Adrenal gland (tissue), 12 donors: ENCODE data around the gene TRIO. TPM values are rescaled to one million over a fixed set of nuclear protein-coding genes. Genes with fewer than 3 reads are reported as not detected.
A peak's percentile ranks its signal among the peaks of the same experiment; 100 is the strongest.

Experiments
- DNase-seq, 7 donors: peaks; one replicate each; pipeline ENCODE4 v3.0.0-alpha.2; 2019 to 2020
- H3K27ac ChIP-seq, 5 donors: fragments of 200-600 bp; sonication (generic) in 4 of 5; 1 replicate in 3 of 5; 2 replicates in 2 of 5; pipeline versions ENCODE4 v1.5.1 to v1.8.0; 2016 to 2020; ENCODE audit warnings: mild to moderate bottlenecking in 1 of 5
- H3K27me3 ChIP-seq: fragments of 200-600 bp; 2 replicates; pipeline ENCODE4 v1.8.0; 2021
- H3K36me3 ChIP-seq, 2 donors: fragments of 200-600 bp; replicated peaks in 1 of 2; 1 replicate in 1 of 2; 2 replicates in 1 of 2; pipeline versions ENCODE4 v1.5.1 to v1.8.0; 2018 to 2022
- H3K4me1 ChIP-seq, 2 donors: fragments of 200-600 bp; replicated peaks in 1 of 2; 1 replicate in 1 of 2; 2 replicates in 1 of 2; pipeline versions ENCODE4 v1.5.1 to v1.8.0; 2018 to 2021
- H3K4me3 ChIP-seq, 4 donors: fragments of 200-600 bp; sonication (generic) in 3 of 4; one replicate each; pipeline ENCODE4 v1.5.1; 2016 to 2018
- H3K9me3 ChIP-seq, 3 donors: fragments of 200-600 bp; sonication (generic) in 1 of 3; replicated peaks in 1 of 3; 1 replicate in 2 of 3; 2 replicates in 1 of 3; pipeline versions ENCODE4 v1.5.1 to v1.8.0; 2016 to 2021
- CTCF ChIP-seq, 6 experiments: fragments of 450-650 bp in 4 of 6; fragments of 200-600 bp in 2 of 6; sonication (generic) in 1 of 6; IDR thresholded peaks; 1 replicate in 5 of 6; 2 replicates in 1 of 6; pipeline versions ENCODE4 v1.5.1 to v1.8.0; 2016 to 2021; ENCODE audit warnings: antibody characterized with exemption in 6 of 6, mild to moderate bottlenecking in 2 of 6, moderate library complexity in 1 of 6
- POLR2A ChIP-seq, 2 donors: fragments of 450-650 bp; IDR thresholded peaks; one replicate each; pipeline ENCODE4 v1.6.1; 2017; ENCODE audit warnings: antibody characterized with exemption in 2 of 2, mild to moderate bottlenecking in 2 of 2, moderate library complexity in 1 of 2
- WGBS, 4 donors: extraction: QIAGEN DNeasy Blood & Tissue Kit in 2 of 4; methylation state at CpG; one replicate each; pipeline versions ENCODE4 v1.1.5 to v1.1.7; 2013 to 2017; 5-methylcytosine and 5-hydroxymethylcytosine counted together
- intact Hi-C, 2 donors: fragments of 100-400 bp; cut with DNase I; formaldehyde crosslinking; loops; one replicate each; pipeline versions ENCODE4 v1.14.1 to v1.15.0; 2022 to 2023
- polyA plus RNA-seq, 3 donors: library from polyadenylated mRNA; stranded (reverse); fragments of 200-250 nt in 2 of 3; fragments of 350-450 nt in 1 of 3; fragmentation: Illumina TruSeq in 1 of 3; extraction: RNeasy Lipid Tissue Mini Kit (QIAGEN cat#74804) in 1 of 3; gene quantifications; one replicate each; pipeline ENCODE4 v1.2.3, GENCODE V29; 2013 to 2014
- total RNA-seq, 9 donors: library from RNA; depleted of rRNA in 4 of 9; stranded (reverse); fragments of >200 nt in 4 of 9; fragments of 120-200 nt in 1 of 9; fragmentation: NEBNext Ultra II Directional in 1 of 9; extraction: Animal tissue kit (Norgen Biotek cat#: 25700) in 1 of 9; gene quantifications; one replicate each; pipeline versions ENCODE4 v1.1.0 to v1.2.4, GENCODE V29; 2013 to 2023
- donor health status: healthy with polysubstance abuse.
- donor health status: Bipolar disorder and iron deficiency.
- donor health status: DM: yes; HTN: yes; CAD: no.
- donor health status: DM: no; HTN: no; CAD: no.
- donor health status: DM: no; HTN: no; CAD: no.
- donor health status: DM: yes; HTN: yes; CAD: no.

TRIO gene
- total and polyA plus RNA-seq, 12 donors, result 27.3 to 109 (median 72.4) TPM

DNA sequence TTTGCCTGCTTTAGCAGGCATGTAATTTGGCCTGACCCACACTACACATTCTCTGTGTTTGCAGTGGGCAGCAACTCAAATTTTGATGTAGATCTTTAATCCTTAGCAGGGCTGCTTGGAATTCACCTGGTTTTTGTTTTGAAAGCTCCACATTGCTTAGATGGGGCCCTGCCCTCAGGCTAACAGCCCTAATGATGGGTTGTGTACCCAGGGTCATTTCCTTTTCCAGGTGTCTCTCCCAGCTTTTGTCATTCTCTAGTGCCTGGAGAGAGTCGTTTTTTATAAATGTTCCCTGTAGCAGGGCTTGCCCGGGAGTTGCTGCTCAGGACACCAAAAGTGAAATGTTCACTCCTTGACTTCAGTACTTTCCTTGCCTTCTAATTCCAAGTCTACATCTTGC lies 126.3 kb downstream of the TRIO start:
- WGBS, 4 donors, result 66 to 77% (median 69%) methylated on average over 2 of the region's 2 CpGs
- no peak overlapping the region for H3K4me3 ChIP-seq

GRCh38 chr5:14270209-14270702 lies 127.1 kb downstream of the TRIO start:
- intact Hi-C loops, result loop anchor here in 1 of 2 donors (5.0 kb wide), 1 partner anchor 283 kb away; no protein-coding TSS in a partner anchor
- Histone ChIP-seq H3K27ac (peak overlapping the region in 3 of 5 donors; percentile 14 to 41 (median 39)), H3K36me3 (no peaks in the 10 kb centered on the region), H3K4me1 (peaks cover 13 to 39% of the 10 kb centered on the region in 2 donors), H3K4me3 (no peak overlapping the region), H3K9me3 (no peaks in the 10 kb centered on the region), H3K27me3 (no peaks in the 10 kb centered on the region)
- peak; percentile 46 to 78 (median 66) for DNase-seq
- peak; percentile 75 to 87 (median 82) for TF ChIP-seq CTCF (IDR thresholded peaks at IDR 0.05)
- TF ChIP-seq POLR2A (IDR thresholded peaks at IDR 0.05), result no peak
- WGBS, 4 donors, result 15 to 17% (median 17%) methylated on average over 3 of the region's 3 CpGs

More for the DNA sequence above, 126.3 kb downstream of the TRIO start:
- no peak for DNase-seq
- Histone ChIP-seq H3K36me3 (no peaks in the 10 kb centered on the region), H3K27ac (peak overlapping the region in 3 of 5 donors; percentile 14 to 41 (median 39)), H3K9me3 (no peaks in the 10 kb centered on the region), H3K4me1 (peaks cover 19 to 40% of the 10 kb centered on the region in 2 donors), H3K27me3 (no peaks in the 10 kb centered on the region)
- TF ChIP-seq POLR2A (IDR thresholded peaks at IDR 0.05) (no peak), CTCF (IDR thresholded peaks at IDR 0.05) (no peak)
- intact Hi-C loops, result loop anchor here (5.0 to 10.0 kb wide), 3 partner anchors 125 to 162 kb away; partner anchors contain the start of gene TRIO (in 1 of the 2)

GRCh38 chr5:14272548-14273205 lies 129.5 kb downstream of the TRIO start:
- no peak overlapping the region for H3K27ac ChIP-seq
- H3K9me3 ChIP-seq, result no peaks in the 10 kb centered on the region
- no peaks in the 10 kb centered on the region for H3K27me3 ChIP-seq
- TF ChIP-seq CTCF (IDR thresholded peaks at IDR 0.05) (no peak), POLR2A (IDR thresholded peaks at IDR 0.05) (no peak)
- WGBS, 4 donors, result 63 to 74% (median 68%) methylated on average over 4 of the region's 4 CpGs
- no peaks in the 10 kb centered on the region for H3K36me3 ChIP-seq
- intact Hi-C loops, result loop anchor here in 1 of 2 donors (5.0 kb wide), 1 partner anchor 285 kb away; no protein-coding TSS in a partner anchor
- no peak overlapping the region for H3K4me3 ChIP-seq
- DNase-seq, result no peak
- peaks cover 13 to 32% of the 10 kb centered on the region in 2 donors for H3K4me1 ChIP-seq

GRCh38 chr5:14273207-14273767 lies 130.1 kb downstream of the TRIO start:
- TF ChIP-seq POLR2A (IDR thresholded peaks at IDR 0.05), result no peak
- TF ChIP-seq CTCF (IDR thresholded peaks at IDR 0.05), result no peak
- H3K4me1 ChIP-seq, result peaks cover 7 to 26% of the 10 kb centered on the region in 2 donors
- 82 to 90% (median 86%) methylated on average over 7 of the region's 7 CpGs for WGBS, 4 donors
- H3K9me3 ChIP-seq, result no peaks in the 10 kb centered on the region
- no peaks in the 10 kb centered on the region for H3K27me3 ChIP-seq
- H3K4me3 ChIP-seq, result no peak overlapping the region
- no peak for DNase-seq
- no peaks in the 10 kb centered on the region for H3K36me3 ChIP-seq
- intact Hi-C loops, result loop anchor here in 1 of 2 donors (5.0 kb wide), 1 partner anchor 286 kb away; no protein-coding TSS in a partner anchor
- no peak overlapping the region for H3K27ac ChIP-seq
